ENCODE data around the gene FARP2.

FARP2 gene

DNA sequence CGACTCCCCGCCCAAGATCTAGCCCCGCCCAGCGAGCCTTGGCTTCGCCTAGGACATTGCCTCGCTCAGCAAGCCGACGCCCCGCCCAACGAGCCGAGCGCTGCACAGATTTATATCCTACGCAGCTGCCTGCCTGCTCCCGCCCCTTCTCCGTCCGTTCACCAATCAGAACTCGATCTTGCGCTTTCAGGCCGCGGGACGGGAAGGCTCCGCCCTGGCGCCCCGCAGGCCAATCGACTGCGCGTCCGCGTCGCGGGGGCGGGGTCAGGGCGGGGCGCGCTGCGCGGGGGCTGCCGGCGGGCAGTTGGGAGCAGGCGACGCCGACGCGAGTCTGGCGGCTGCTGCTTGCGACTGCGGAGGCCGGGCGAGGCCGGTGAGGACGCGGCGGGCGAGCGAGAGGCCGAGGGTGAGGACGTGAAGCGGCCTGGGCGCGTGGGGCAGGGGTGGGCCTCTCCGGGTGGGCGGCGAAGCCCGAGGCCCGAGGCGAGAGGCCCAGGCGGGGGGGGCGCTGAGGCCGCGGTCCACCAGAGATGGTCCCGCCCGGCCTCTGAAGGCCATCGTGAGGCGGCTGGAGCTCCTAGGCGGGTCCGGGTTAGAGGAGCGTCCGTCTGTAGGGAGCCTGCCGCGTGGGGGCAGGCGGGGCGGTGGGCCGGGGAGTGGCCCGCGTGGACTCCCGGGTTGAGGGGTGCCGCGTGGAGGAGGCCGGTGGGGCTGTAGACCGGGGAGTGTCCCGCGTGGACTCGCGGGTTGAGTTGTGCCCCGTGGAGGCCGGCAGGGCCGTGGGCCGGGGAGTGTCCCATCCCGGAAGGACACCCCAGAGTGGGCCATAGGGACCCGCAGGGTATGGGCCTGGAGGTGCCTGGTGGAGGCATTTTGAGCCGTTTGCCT, at the start of gene FARP2:
TSS of gene FARP2 (plus strand) at position 303 of the 888 bp plus-strand sequence. CDS start 16,823 bp downstream, outside the sequence.
- DNase-seq (ENCODE audit: low read depth), result peak; percentile 91
- TF ChIP-seq, protein P1, sequence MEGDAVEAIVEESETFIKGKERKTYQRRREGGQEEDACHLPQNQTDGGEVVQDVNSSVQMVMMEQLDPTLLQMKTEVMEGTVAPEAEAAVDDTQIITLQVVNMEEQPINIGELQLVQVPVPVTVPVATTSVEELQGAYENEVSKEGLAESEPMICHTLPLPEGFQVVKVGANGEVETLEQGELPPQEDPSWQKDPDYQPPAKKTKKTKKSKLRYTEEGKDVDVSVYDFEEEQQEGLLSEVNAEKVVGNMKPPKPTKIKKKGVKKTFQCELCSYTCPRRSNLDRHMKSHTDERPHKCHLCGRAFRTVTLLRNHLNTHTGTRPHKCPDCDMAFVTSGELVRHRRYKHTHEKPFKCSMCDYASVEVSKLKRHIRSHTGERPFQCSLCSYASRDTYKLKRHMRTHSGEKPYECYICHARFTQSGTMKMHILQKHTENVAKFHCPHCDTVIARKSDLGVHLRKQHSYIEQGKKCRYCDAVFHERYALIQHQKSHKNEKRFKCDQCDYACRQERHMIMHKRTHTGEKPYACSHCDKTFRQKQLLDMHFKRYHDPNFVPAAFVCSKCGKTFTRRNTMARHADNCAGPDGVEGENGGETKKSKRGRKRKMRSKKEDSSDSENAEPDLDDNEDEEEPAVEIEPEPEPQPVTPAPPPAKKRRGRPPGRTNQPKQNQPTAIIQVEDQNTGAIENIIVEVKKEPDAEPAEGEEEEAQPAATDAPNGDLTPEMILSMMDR (IDR thresholded peaks at IDR 0.05; ENCODE audit: control insufficient read depth, insufficient read depth, low read depth, low read length, missing control alignments), result peak; percentile 4

DNA sequence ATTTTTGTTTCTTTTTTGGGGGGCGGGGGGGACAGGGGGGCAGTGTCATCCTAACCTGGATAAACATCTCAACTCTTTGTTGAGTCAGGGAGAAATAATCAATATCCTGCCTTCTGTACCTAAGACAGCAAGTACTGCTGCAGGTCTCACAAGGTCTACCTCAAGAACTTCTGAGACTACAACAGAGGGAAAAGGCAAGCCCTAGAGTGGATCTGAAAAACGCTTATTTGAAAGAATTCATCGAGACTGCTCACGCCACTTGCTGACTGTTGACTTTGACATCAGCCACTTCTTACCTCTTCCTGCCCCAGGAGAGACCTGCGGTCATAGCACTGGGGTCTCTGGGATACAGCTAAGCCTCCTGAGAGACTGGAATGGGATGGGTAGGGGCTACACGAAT, 49.0 kb upstream of the FARP2 start:
- no peak overlapping the region for H3K4me3 ChIP-seq (ENCODE audit: control insufficient read depth, low read depth, low read length)
- no peak for DNase-seq (ENCODE audit: low read depth)
- TF ChIP-seq, protein P1 (IDR thresholded peaks at IDR 0.05; ENCODE audit: control insufficient read depth, insufficient read depth, low read depth, low read length, missing control alignments), result no peak

More for the DNA sequence above, at the start of gene FARP2:
- H3K4me3 ChIP-seq (ENCODE audit: control insufficient read depth, low read depth, low read length), result peak within 1 kb of the TSS; percentile 92

DNA sequence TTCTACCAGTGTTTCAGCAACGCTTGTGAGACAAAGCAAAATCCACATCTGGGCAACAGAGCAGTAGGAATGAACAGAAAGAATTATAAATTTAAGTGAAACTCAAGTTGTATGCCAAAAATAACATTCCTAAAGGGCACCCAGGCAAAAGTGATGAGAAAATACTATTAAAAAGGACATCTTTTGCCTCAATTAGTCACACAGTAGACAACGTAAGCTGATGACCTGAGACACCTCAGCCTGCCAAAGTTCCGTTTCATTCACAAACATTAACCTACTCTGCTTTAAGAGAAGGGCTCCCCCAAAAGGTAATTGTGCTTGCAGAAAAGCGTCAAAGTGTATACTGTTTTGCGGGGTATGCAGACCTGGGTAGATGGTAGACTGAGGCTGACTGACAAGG, 47.8 kb upstream of the FARP2 start:
- no peak for DNase-seq (ENCODE audit: low read depth)
- H3K4me3 ChIP-seq (ENCODE audit: control insufficient read depth, low read depth, low read length), result no peak overlapping the region

GRCh38 chr2:241308832-241309500, 47.1 kb upstream of the FARP2 start:
- DNase-seq (ENCODE audit: low read depth), result no peak
- TF ChIP-seq, protein P1 (IDR thresholded peaks at IDR 0.05; ENCODE audit: control insufficient read depth, insufficient read depth, low read depth, low read length, missing control alignments), result no peak
- H3K4me3 ChIP-seq (ENCODE audit: control insufficient read depth, low read depth, low read length), result no peak overlapping the region

More for the DNA sequence above, 47.8 kb upstream of the FARP2 start:
- TF ChIP-seq, protein P1 (IDR thresholded peaks at IDR 0.05; ENCODE audit: control insufficient read depth, insufficient read depth, low read depth, low read length, missing control alignments), result no peak

DNA sequence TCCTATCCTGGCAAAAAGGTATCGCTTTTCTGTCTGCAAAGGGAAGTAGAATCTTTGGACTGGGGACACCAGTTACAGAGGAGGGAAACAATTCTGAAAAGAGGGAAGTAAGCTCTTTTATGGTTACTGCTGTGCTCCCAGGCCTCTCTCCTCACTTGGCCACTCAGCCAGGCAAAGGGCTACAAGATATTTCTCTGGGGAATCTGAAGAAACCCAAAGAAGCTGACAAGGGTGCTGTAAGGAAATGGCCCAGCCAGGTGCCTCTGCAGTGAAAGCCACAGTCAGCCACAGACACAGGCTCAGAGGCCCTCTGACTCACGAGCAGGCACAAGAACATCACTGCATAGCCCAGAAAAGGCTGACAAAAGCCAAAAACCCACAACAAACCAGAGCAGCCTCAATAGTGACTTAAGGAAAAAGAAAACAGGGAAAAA, 46.4 kb upstream of the FARP2 start:
- no peak for DNase-seq (ENCODE audit: low read depth)
- H3K4me3 ChIP-seq (ENCODE audit: control insufficient read depth, low read depth, low read length), result no peak overlapping the region
- TF ChIP-seq, protein P1 (IDR thresholded peaks at IDR 0.05; ENCODE audit: control insufficient read depth, insufficient read depth, low read depth, low read length, missing control alignments), result no peak

DNA sequence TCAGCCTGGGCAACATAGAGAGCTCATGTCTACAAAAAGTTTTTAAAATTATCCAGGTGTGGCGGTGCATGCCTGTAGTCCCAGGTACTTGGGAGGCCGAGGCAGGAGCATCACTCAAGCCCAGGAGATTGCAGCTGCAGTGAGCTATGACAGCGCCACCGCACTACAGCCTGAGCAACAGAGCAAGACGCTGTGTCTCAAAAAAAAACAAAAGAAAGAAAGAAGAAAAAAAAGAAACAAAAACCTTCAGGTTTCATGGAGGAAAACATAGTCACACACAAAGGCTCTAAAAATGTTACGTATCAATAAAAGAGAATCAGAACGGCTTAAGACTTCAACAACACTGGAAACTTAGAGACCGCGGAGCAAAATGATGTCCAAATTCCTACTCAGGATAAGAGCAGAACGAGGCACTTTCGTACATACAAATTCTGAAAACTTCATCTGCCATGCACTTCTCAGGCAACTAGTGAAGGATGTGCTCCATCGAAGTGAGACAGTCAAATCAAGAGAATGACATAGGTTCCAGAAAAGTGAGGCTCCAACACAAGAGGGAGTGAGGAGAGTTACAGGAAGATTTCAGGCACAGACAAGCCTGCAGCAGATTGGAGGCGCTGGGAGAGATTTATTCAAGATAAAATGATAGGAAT, 45.0 kb upstream of the FARP2 start:
- H3K4me3 ChIP-seq (ENCODE audit: control insufficient read depth, low read depth, low read length), result no peak overlapping the region
- no peak for DNase-seq (ENCODE audit: low read depth)
- TF ChIP-seq, protein P1 (IDR thresholded peaks at IDR 0.05; ENCODE audit: control insufficient read depth, insufficient read depth, low read depth, low read length, missing control alignments), result no peak
